GM21390 (cell line): Measurements from ENCODE around the gene IFT122.

Source experiments
- ATAC-seq: cut with Tn5 transposase; IDR thresholded peaks from one replicate; pipeline ENCODE4 v1.9.1; 2021; ENCODE audit not compliant: unreplicated experiment

IFT122 gene

GRCh38 chr3:129434140-129434539 lies 5.9 kb upstream of the IFT122 start:
- no peak for ATAC-seq

GRCh38 chr3:129435367-129435766 lies 4.7 kb upstream of the IFT122 start:
- no peak for ATAC-seq

- ATAC-seq = no peak
Measured at GRCh38 chr3:129439226-129439816, 703 bp upstream of the IFT122 start.

- ATAC-seq = no peak
Measured at GRCh38 chr3:129440618-129441190, 680 bp downstream of the IFT122 start.

GRCh38 chr3:129441215-129441614 lies 1.2 kb downstream of the IFT122 start:
- no peak for ATAC-seq

GRCh38 chr3:129441782-129442181 lies 1.8 kb downstream of the IFT122 start:
- no peak for ATAC-seq

- no peak for ATAC-seq
Measured at GRCh38 chr3:129442486-129442885, 2.5 kb downstream of the IFT122 start.

- ATAC-seq = no peak
Measured at GRCh38 chr3:129442947-129443346, 2.9 kb downstream of the IFT122 start.

GRCh38 chr3:129445471-129445870 lies 5.4 kb downstream of the IFT122 start:
- no peak for ATAC-seq

GRCh38 chr3:129446926-129447325 lies 6.9 kb downstream of the IFT122 start:
- ATAC-seq = no peak

- ATAC-seq = no peak
Measured at GRCh38 chr3:129448186-129448895, 8.3 kb downstream of the IFT122 start.

GRCh38 chr3:129449279-129450115 lies 9.5 kb downstream of the IFT122 start:
- ATAC-seq = no peak

- ATAC-seq = no peak
Measured at GRCh38 chr3:129453732-129454131, 13.7 kb downstream of the IFT122 start.

- no peak for ATAC-seq
Measured at GRCh38 chr3:129460155-129460554, 20.1 kb downstream of the IFT122 start.

- no peak for ATAC-seq
Measured at GRCh38 chr3:129460572-129460971, 20.5 kb downstream of the IFT122 start.

GRCh38 chr3:129461022-129461421 lies 21.0 kb downstream of the IFT122 start:
- peak; percentile 61 for ATAC-seq

GRCh38 chr3:129461461-129462146 lies 21.6 kb downstream of the IFT122 start:
- ATAC-seq = no peak

GRCh38 chr3:129462361-129462968 lies 22.4 kb downstream of the IFT122 start:
- no peak for ATAC-seq

GRCh38 chr3:129463094-129463493 lies 23.1 kb downstream of the IFT122 start:
- ATAC-seq = no peak

- ATAC-seq = no peak
Measured at GRCh38 chr3:129463716-129464115, 23.7 kb downstream of the IFT122 start.

- no peak for ATAC-seq
Measured at GRCh38 chr3:129467932-129468331, 27.9 kb downstream of the IFT122 start.
